K562 (cell line): Measurements from ENCODE around the gene WWC2. TPM values are rescaled to one million over a fixed set of nuclear protein-coding genes. Genes with fewer than 3 reads are reported as not detected.
A peak's percentile ranks its signal among the peaks of the same experiment; 100 is the strongest.

ENCODE experiments used
- ATAC-seq: fragments of 200-7000 bp; cut with Tn5 transposase; 3 replicates; pipeline ENCODE4 v1.9.1; 2020; ENCODE audit warnings: moderate library complexity
- BruUV-seq: library from RNA; stranded (reverse); fragments of 400-500 nt; replicated peaks from 2 replicates; lab custom pipeline; 2021; lab: Mats Ljungman, UMichigan
- CTCF ChIA-PET: fragments of 300-600 bp; formaldehyde crosslinking; extraction: SDS; loops from one replicate; lab custom pipeline; 2021; ENCODE audit warnings: low intra/inter-chr PET ratio; lab: Yijun Ruan, JAX
- POLR2A ChIA-PET: fragments of 300-600, 350-650 bp; sonication (Branson Sonifier 250); formaldehyde crosslinking; extraction: SDS; loops from one replicate; lab custom pipeline; 2021; ENCODE audit warnings: antibody characterized with exemption, inconsistent platforms; lab: Yijun Ruan, JAX
- DNase-seq, 4 experiments: peaks; one replicate each; pipeline versions ENCODE4 v3.0.0 to v3.0.0-alpha.2; 2011 to 2018; ENCODE audit warnings: low spot score in 3 of 4, mixed read lengths in 3 of 4; ENCODE audit errors: extremely low read depth in 1 of 4
- FAIRE-seq: peaks from 2 replicates; lab custom pipeline; 2011; peaks lifted over from hg19 to GRCh38; lab: Jason Lieb, UNC
- H2AFZ ChIP-seq: 2 replicates; pipeline ENCODE4 v1.6.0; 2011; ENCODE audit warnings: low read depth, low read length, control low read depth, inconsistent platforms
- H3K27ac ChIP-seq: fragments of 200-600 bp; 3 replicates; pipeline ENCODE4 v1.8.0; 2011; ENCODE audit warnings: low read depth, mild to moderate bottlenecking, control low read depth, inconsistent platforms, low read length, moderate library complexity, mixed read lengths; ENCODE audit errors: extremely low read depth
- H3K27me3 ChIP-seq, 2 experiments: fragments of 300-600 bp in 1 of 2; 2 replicates in 1 of 2; 3 replicates in 1 of 2; pipeline versions ENCODE4 v1.6.0 to v1.8.0; 2011; ENCODE audit warnings: inconsistent platforms in 2 of 2, low read length in 2 of 2, mild to moderate bottlenecking in 1 of 2, mixed read lengths in 1 of 2, moderate library complexity in 1 of 2; ENCODE audit not compliant: control insufficient read depth in 2 of 2, insufficient read depth in 2 of 2
- H3K36me3 ChIP-seq: fragments of 300-600 bp; 3 replicates; pipeline ENCODE4 v1.8.0; 2011; ENCODE audit warnings: mild to moderate bottlenecking, low read length, inconsistent platforms; ENCODE audit not compliant: control insufficient read depth, insufficient read depth
- H3K4me1 ChIP-seq, 2 experiments: fragments of 200-600 bp in 1 of 2; replicated peaks in 1 of 2; 2 replicates in 1 of 2; 3 replicates in 1 of 2; pipeline versions ENCODE4 v1.5.1 to v1.8.0; 2011; ENCODE audit warnings: inconsistent platforms in 2 of 2, low read length in 2 of 2, mild to moderate bottlenecking in 1 of 2, mixed read lengths in 1 of 2, moderate library complexity in 1 of 2; ENCODE audit not compliant: control insufficient read depth in 2 of 2, insufficient read depth in 2 of 2
- H3K4me2 ChIP-seq: 2 replicates; pipeline ENCODE4 v1.6.1; 2011; ENCODE audit warnings: low read length, control low read depth, inconsistent platforms, mixed read lengths; ENCODE audit not compliant: insufficient read depth
- H3K4me3 ChIP-seq: fragments of 200-600 bp; sonication (generic), shearing (Covaris generic); 2 replicates; pipeline ENCODE4 v1.5.1; 2016; ENCODE audit warnings: control low read depth, inconsistent platforms
- H3K79me2 ChIP-seq: fragments of 200-600 bp; 3 replicates; pipeline ENCODE4 v1.8.0; 2011; ENCODE audit warnings: low read length, inconsistent platforms; ENCODE audit not compliant: control insufficient read depth, insufficient read depth
- H3K9ac ChIP-seq, 2 experiments: 2 replicates each; pipeline versions ENCODE4 v1.6.0 to v1.6.1; 2011; ENCODE audit warnings: low read depth in 2 of 2, low read length in 2 of 2, control low read depth in 1 of 2, inconsistent platforms in 1 of 2, mild to moderate bottlenecking in 1 of 2, mixed read lengths in 1 of 2; ENCODE audit not compliant: insufficient read depth in 1 of 2
- H3K9me1 ChIP-seq: one replicate; pipeline ENCODE4 v1.6.0; 2011; ENCODE audit warnings: inconsistent platforms, mild to moderate bottlenecking, low read length, moderate library complexity; ENCODE audit not compliant: control insufficient read depth, insufficient read depth
- H3K9me3 ChIP-seq: replicated peaks from 2 replicates; pipeline ENCODE4 v1.5.1; 2011; ENCODE audit warnings: low read depth, low read length, inconsistent platforms; ENCODE audit not compliant: control insufficient read depth, insufficient read depth
- H4K20me1 ChIP-seq: replicated peaks from 2 replicates; pipeline ENCODE4 v1.6.1; 2011; ENCODE audit warnings: low read length, inconsistent platforms, mixed read lengths; ENCODE audit not compliant: control insufficient read depth, insufficient read depth
- ATF3 ChIP-seq, 2 experiments: fragments of 450-650 bp in 1 of 2; sonication (generic) in 1 of 2; formaldehyde crosslinking in 1 of 2; IDR thresholded peaks in 1 of 2; conservative IDR thresholded peaks in 1 of 2; 2 replicates each; pipeline versions ENCODE4 v1.6.1 to v1.8.1; 2016 to 2023; ENCODE audit warnings: mild to moderate bottlenecking in 2 of 2, moderate library complexity in 2 of 2, inconsistent platforms in 1 of 2, missing genetic modification reagents in 1 of 2
- CEBPG ChIP-seq, 3 experiments: fragments of 200-800 bp in 1 of 3; sonication (Bioruptor generic) in 1 of 3; sonication (generic) in 1 of 3; formaldehyde crosslinking in 1 of 3; IDR thresholded peaks in 2 of 3; conservative IDR thresholded peaks in 1 of 3; 2 replicates each; pipeline versions ENCODE4 v1.6.1 to v1.8.0; 2016 to 2022; ENCODE audit warnings: missing compliant biosample characterization in 2 of 3, missing genetic modification characterization in 2 of 3, mild to moderate bottlenecking in 1 of 3, missing genetic modification reagents in 1 of 3
- CTBP1 ChIP-seq: fragments of 450-650 bp; IDR thresholded peaks from 2 replicates; pipeline ENCODE4 v1.6.1; 2016; ENCODE audit warnings: borderline replicate concordance
- DPF2 ChIP-seq: fragments of 450-650 bp; IDR thresholded peaks from 2 replicates; pipeline ENCODE4 v1.6.1; 2016
- E2F8 ChIP-seq: fragments of 450-650 bp; IDR thresholded peaks from 2 replicates; pipeline ENCODE4 v1.7.1; 2018; ENCODE audit warnings: mild to moderate bottlenecking, low read depth; ENCODE audit not compliant: partially characterized antibody
- FOSL1 ChIP-seq: fragments of 200-800 bp; sonication (Bioruptor generic); conservative IDR thresholded peaks from 2 replicates; pipeline ENCODE4 v1.6.1; 2016; ENCODE audit warnings: missing genetic modification characterization, missing compliant biosample characterization
- JUND ChIP-seq, 2 experiments: IDR thresholded peaks; 2 replicates in 1 of 2; 3 replicates in 1 of 2; pipeline ENCODE4 v1.6.1; 2011; ENCODE audit warnings: borderline replicate concordance in 2 of 2, low read depth in 2 of 2, low read length in 2 of 2, improper control_type of control experiment in 1 of 2, missing biosample characterization in 1 of 2, missing genetic modification characterization in 1 of 2, missing genetic modification reagents in 1 of 2
- NFE2 ChIP-seq: IDR thresholded peaks from 2 replicates; pipeline ENCODE4 v1.6.1; 2014; ENCODE audit warnings: antibody characterized with exemption, low read depth
- PKNOX1 ChIP-seq: fragments of 450-650 bp; IDR thresholded peaks from 2 replicates; pipeline ENCODE4 v1.6.1; 2016
- SMARCA4 ChIP-seq: fragments of 450-650 bp; IDR thresholded peaks from 2 replicates; pipeline ENCODE4 v1.6.1; 2016
- ZBTB43 ChIP-seq: sonication (generic); formaldehyde crosslinking; IDR thresholded peaks from 2 replicates; pipeline ENCODE4 v1.8.0; 2023; ENCODE audit warnings: mild to moderate bottlenecking, missing genetic modification reagents
- WGBS: fragments of 100-300 bp; shearing (Covaris generic); methylation state at CpG from one replicate; pipeline ENCODE4 v1.1.6; 2016; ENCODE audit warnings: low coverage, mixed read lengths; ENCODE audit not compliant: insufficient coverage; ENCODE audit errors: missing lambda C conversion rate; 5-methylcytosine and 5-hydroxymethylcytosine counted together
- in situ Hi-C: fragments of 300-500 bp; cut with MboI; formaldehyde crosslinking; loops from 4 replicates; pipeline ENCODE4 v1.15.0; 2018; ENCODE audit warnings: inconsistent platforms, mixed read lengths
- intact Hi-C: fragments of 100-400 bp; cut with micrococcal nuclease; formaldehyde crosslinking; loops from 2 replicates; pipeline ENCODE4 v1.14.2; 2022
- polyA plus RNA-seq, 8 experiments: library from polyadenylated mRNA; depleted of rRNA in 4 of 8; stranded (reverse) in 5 of 8; unstranded in 3 of 8; fragments of >200 nt; fragmentation: Nextera tagmentation in 2 of 8; fragmentation: Illumina TruSeq in 1 of 8; extraction: Ambion mirVana in 2 of 8; extraction: Trizol in 1 of 8; gene quantifications; 2 replicates each; pipeline versions ENCODE4 v1.2.1 to v1.2.3, GENCODE V29; 2011 to 2014; ENCODE audit warnings: inconsistent platforms in 1 of 8, missing spikeins in 1 of 8
- total RNA-seq, 7 experiments: library from RNA; depleted of rRNA in 6 of 7; stranded (reverse); fragments of >200 nt in 6 of 7; fragmentation: Illumina TruSeq in 2 of 7; extraction: Trizol in 2 of 7; gene quantifications; 2 replicates each; pipeline versions ENCODE4 v1.2.1 to v1.2.3, GENCODE V29; 2011 to 2021; ENCODE audit warnings: low replicate concordance in 1 of 7

The WWC2 gene
- total and polyA plus RNA-seq, 9 of the 15 experiments (the other 6 are each of a cell fraction or from before 2014, with no cell fraction given), result 3.7 to 39.4 (median 19.6) TPM

- Histone ChIP-seq H3K36me3 (no peaks in the 10 kb centered on the region), H3K27ac (peak overlapping the region; percentile 19; the same call in 1 of the 3 replicates), H3K4me1 (peaks cover 12 to 14% of the 10 kb centered on the region in 2 experiments; a peak in 4 of 5 replicates), H2AFZ (0 out of 2 replicates have a peak overlapping the region, but pooled peaks have one; percentile 59), H4K20me1 (no peaks in the 10 kb centered on the region), H3K4me3 (no peak overlapping the region), H3K9me3 (no peaks in the 10 kb centered on the region; the same call in 1 of the 2 replicates), H3K4me2 (no peak overlapping the region; the same call in 1 of the 2 replicates), H3K79me2 (no peaks in the 10 kb centered on the region), H3K9me1 (no peaks in the 10 kb centered on the region), H3K9ac (no peak overlapping the region; a peak in 1 of 4 replicates), H3K27me3 (no peaks in the 10 kb centered on the region)
- no TSS peak for BruUV-seq
- no peak for TF ChIP-seq CEBPG (CRISPR knock-in tag; IDR thresholded peaks at IDR 0.05)
- no peak for TF ChIP-seq CEBPG (tag; conservative IDR thresholded peaks at IDR 0.05 in 1 of 2, IDR thresholded peaks at IDR 0.05 in 1 of 2)
- TF ChIP-seq JUND (IDR thresholded peaks at IDR 0.05; ENCODE audit: borderline replicate concordance, low read depth, low read length), result peak; percentile 70
- TF ChIP-seq JUND (tag; IDR thresholded peaks at IDR 0.05; ENCODE audit: borderline replicate concordance, low read depth, low read length), result peak; percentile 68; the same call in 2 of the 3 replicates
- peak; percentile 28; the same call in 1 of the 2 replicates for TF ChIP-seq SMARCA4
- TF ChIP-seq DPF2, result peak; percentile 50
- peak; percentile 66 for TF ChIP-seq ATF3 (IDR thresholded peaks at IDR 0.05)
- TF ChIP-seq ATF3 (CRISPR knock-in tag; conservative IDR thresholded peaks at IDR 0.05), result no peak
- TF ChIP-seq E2F8, result no peak
- 0 out of 2 replicates have a peak, but pooled peaks have one; percentile 5 for TF ChIP-seq NFE2
- no peak for TF ChIP-seq ZBTB43 (CRISPR knock-in tag)
- TF ChIP-seq FOSL1 (tag), result peak; percentile 82
- TF ChIP-seq PKNOX1, result 0 out of 2 replicates have a peak, but pooled peaks have one; percentile 7
- peak; percentile 46; the same call in 1 of the 2 replicates for TF ChIP-seq CTBP1
- WGBS, result 24% methylated on average over 10 of the region's 11 CpGs
- DNase-seq (peak in 1 of 4 experiments; percentile 34), ATAC-seq (peak; percentile 70), FAIRE-seq (peak; percentile 74)
- in situ Hi-C loops (no loop called here), intact Hi-C loops (loop anchor here (5.0 kb wide), 1 partner anchor 37 kb away; no protein-coding TSS in a partner anchor)
- POLR2A ChIA-PET, result interaction anchor here (0.9 kb wide), 1 partner anchor 9 kb away, joined by 3 read pairs; no protein-coding TSS in a partner anchor
- CTCF ChIA-PET, result no interaction called here
These were observed 261.3 kb downstream of the WWC2 start for GRCh38 chr4:183360161-183360919.
